Astrocyte (in vitro differentiated cells and primary cell): ENCODE data around the gene MYH9. TPM values are rescaled to one million over a fixed set of nuclear protein-coding genes. Genes with fewer than 3 reads are reported as not detected.

Experiments
- DNase-seq: peaks from one replicate; pipeline ENCODE4 v3.0.0-alpha.2; 2010; ENCODE audit warnings: low read depth
- FAIRE-seq: peaks from 2 replicates; lab custom pipeline; 2011; peaks lifted over from hg19 to GRCh38; lab: Jason Lieb, UNC
- H2AFZ ChIP-seq: 2 replicates; pipeline ENCODE4 v1.6.0; 2012; ENCODE audit warnings: low read depth, low read length, inconsistent platforms
- H3K27ac ChIP-seq: 2 replicates; pipeline ENCODE4 v1.5.1; 2011; ENCODE audit warnings: low read depth, low read length, inconsistent platforms
- H3K27me3 ChIP-seq: 2 replicates; pipeline ENCODE4 v1.6.0; 2011; ENCODE audit warnings: low read length, inconsistent platforms; ENCODE audit not compliant: insufficient read depth
- H3K36me3 ChIP-seq: 2 replicates; pipeline ENCODE4 v1.5.1; 2011; ENCODE audit warnings: low read length, inconsistent platforms; ENCODE audit not compliant: insufficient read depth
- H3K4me1 ChIP-seq: 2 replicates; pipeline ENCODE4 v1.5.1; 2011; ENCODE audit warnings: low read length, inconsistent platforms; ENCODE audit not compliant: insufficient read depth
- H3K4me2 ChIP-seq: 2 replicates; pipeline ENCODE4 v1.6.0; 2012; ENCODE audit warnings: low read length, inconsistent platforms
- H3K4me3 ChIP-seq: 2 replicates; pipeline ENCODE4 v1.5.1; 2011; ENCODE audit warnings: low read depth, mild to moderate bottlenecking, low read length, inconsistent platforms; ENCODE audit not compliant: insufficient read depth
- H3K79me2 ChIP-seq: 2 replicates; pipeline ENCODE4 v1.6.0; 2012; ENCODE audit warnings: mild to moderate bottlenecking, low read length, inconsistent platforms; ENCODE audit not compliant: insufficient read depth
- H3K9ac ChIP-seq: 2 replicates; pipeline ENCODE4 v1.6.0; 2012; ENCODE audit warnings: mild to moderate bottlenecking, low read length, inconsistent platforms
- H3K9me3 ChIP-seq: 2 replicates; pipeline ENCODE4 v1.5.1; 2012; ENCODE audit warnings: low read depth, mild to moderate bottlenecking, low read length, inconsistent platforms; ENCODE audit not compliant: insufficient read depth
- H4K20me1 ChIP-seq: 2 replicates; pipeline ENCODE4 v1.6.0; 2012; ENCODE audit warnings: low read length, inconsistent platforms; ENCODE audit not compliant: insufficient read depth
- H3K27ac Mint-ChIP-seq: one replicate; pipeline ENCODE4 v1.8.0; 2021; ENCODE audit warnings: mild to moderate bottlenecking, mixed read lengths; ENCODE audit not compliant: unreplicated experiment
- H3K27me3 Mint-ChIP-seq: one replicate; pipeline ENCODE4 v1.8.0; 2021; ENCODE audit warnings: low read depth, mixed read lengths; ENCODE audit not compliant: unreplicated experiment
- H3K36me3 Mint-ChIP-seq: one replicate; pipeline ENCODE4 v1.8.0; 2021; ENCODE audit warnings: low read depth, mixed read lengths; ENCODE audit not compliant: unreplicated experiment
- H3K4me1 Mint-ChIP-seq: one replicate; pipeline ENCODE4 v1.8.0; 2021; ENCODE audit warnings: low read depth, mixed read lengths; ENCODE audit not compliant: unreplicated experiment
- H3K4me3 Mint-ChIP-seq: one replicate; pipeline ENCODE4 v1.8.0; 2021; ENCODE audit warnings: mild to moderate bottlenecking, moderate library complexity, mixed read lengths; ENCODE audit not compliant: unreplicated experiment
- H3K9me3 Mint-ChIP-seq: one replicate; pipeline ENCODE4 v1.8.0; 2021; ENCODE audit warnings: mild to moderate bottlenecking, mixed read lengths; ENCODE audit not compliant: unreplicated experiment
- CTCF ChIP-seq: IDR thresholded peaks from 2 replicates; pipeline ENCODE4 v1.5.1; 2011; ENCODE audit warnings: low read depth, mild to moderate bottlenecking, inconsistent platforms, low read length, moderate library complexity; ENCODE audit not compliant: insufficient read depth
- EZH2 ChIP-seq: IDR thresholded peaks from 2 replicates; pipeline ENCODE4 v1.6.1; 2012; ENCODE audit warnings: mild to moderate bottlenecking, low read length, inconsistent platforms; ENCODE audit not compliant: insufficient read depth
- total RNA-seq: library from RNA; stranded (reverse); gene quantifications from 2 replicates; pipeline ENCODE4 v1.2.1, GENCODE V29; 2021

MYH9 gene
- total RNA-seq, 1 donor from 2014 or later: 2,278 TPM

- Histone ChIP-seq H3K4me3 (no peak overlapping the region), H2AFZ (no peak overlapping the region), H3K9me3 (no peaks in the 10 kb centered on the region), H3K4me2 (no peak overlapping the region), H3K79me2 (no peaks in the 10 kb centered on the region), H3K27me3 (no peaks in the 10 kb centered on the region), H3K36me3 (no peaks in the 10 kb centered on the region), H3K4me1 (peaks cover 18% of the 10 kb centered on the region), H3K27ac (no peak overlapping the region), H3K9ac (no peak overlapping the region), H4K20me1 (no peaks in the 10 kb centered on the region)
- H3K9me3 Mint-ChIP-seq: no peaks in the 10 kb centered on the region
- TF ChIP-seq EZH2 (no peak), CTCF (no peak)
- H3K36me3 Mint-ChIP-seq: no peaks in the 10 kb centered on the region
- H3K27ac Mint-ChIP-seq: peak overlapping the region; percentile 58
- no peaks in the 10 kb centered on the region for H3K27me3 Mint-ChIP-seq
- H3K4me1 Mint-ChIP-seq: peaks cover 20% of the 10 kb centered on the region
- no peak overlapping the region for H3K4me3 Mint-ChIP-seq
- no peak for FAIRE-seq
- no peak for DNase-seq
Measured at GRCh38 chr22:36413022-36413775, 25.4 kb upstream of the MYH9 start.

GRCh38 chr22:36411589-36412258 lies 24.0 kb upstream of the MYH9 start:
- no peak overlapping the region for H3K9ac ChIP-seq
- H3K4me2 ChIP-seq: no peak overlapping the region
- no peaks in the 10 kb centered on the region for H3K36me3 Mint-ChIP-seq
- H3K4me3 ChIP-seq: no peak overlapping the region
- no peak overlapping the region for H3K27ac Mint-ChIP-seq
- no peaks in the 10 kb centered on the region for H3K9me3 Mint-ChIP-seq
- no peak for TF ChIP-seq EZH2
- no peak for TF ChIP-seq CTCF
- no peaks in the 10 kb centered on the region for H3K9me3 ChIP-seq
- H3K4me1 ChIP-seq: peaks cover 9% of the 10 kb centered on the region
- no peak for DNase-seq
- no peaks in the 10 kb centered on the region for H3K27me3 Mint-ChIP-seq
- H3K27me3 ChIP-seq: no peaks in the 10 kb centered on the region
- FAIRE-seq: no peak
- H3K4me3 Mint-ChIP-seq: no peak overlapping the region
- H3K4me1 Mint-ChIP-seq: peaks cover 17% of the 10 kb centered on the region
- H4K20me1 ChIP-seq: no peaks in the 10 kb centered on the region
- H2AFZ ChIP-seq: no peak overlapping the region
- H3K27ac ChIP-seq: no peak overlapping the region
- H3K36me3 ChIP-seq: no peaks in the 10 kb centered on the region
- H3K79me2 ChIP-seq: no peaks in the 10 kb centered on the region
